ENCODE data around the gene ATG10. TPM values are rescaled to one million over a fixed set of nuclear protein-coding genes. Genes with fewer than 3 reads are reported as not detected.

ATG10 gene
- total and polyA plus RNA-seq, 8 donors: 6.4 to 15.7 (median 11.1) TPM

DNA sequence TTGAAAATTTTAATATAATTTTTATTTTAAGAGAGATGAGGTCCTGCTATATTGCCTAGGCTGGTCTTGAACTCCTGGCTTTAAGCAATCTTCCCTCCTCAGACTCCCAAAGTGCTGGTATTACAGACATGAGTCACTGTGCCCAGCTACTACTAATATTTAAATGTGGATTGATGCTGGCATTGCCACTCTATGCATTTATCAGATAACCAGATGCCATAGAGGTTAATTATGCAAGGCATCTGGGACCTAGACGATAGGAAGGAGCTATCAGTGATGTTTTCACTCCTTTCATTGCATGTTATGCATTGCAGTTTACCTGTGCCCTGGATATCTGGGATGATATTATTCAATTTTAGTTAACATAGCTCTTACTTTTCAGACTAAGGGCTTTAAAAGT, 179.4 kb downstream of the ATG10 start:
- no peak for TF ChIP-seq CTCF (IDR thresholded peaks at IDR 0.05)
- DNase-seq (no peak), ATAC-seq (no peak)
- no peak overlapping the region for H3K4me3 ChIP-seq
- no peaks in the 10 kb centered on the region for H3K36me3 ChIP-seq
- H3K9me3 ChIP-seq: no peaks in the 10 kb centered on the region
- H3K27ac ChIP-seq: no peak overlapping the region
- H3K4me1 ChIP-seq: no peaks in the 10 kb centered on the region
- no peaks in the 10 kb centered on the region for H3K27me3 ChIP-seq
- intact Hi-C loops (cut with DNase I): no loop called here

DNA sequence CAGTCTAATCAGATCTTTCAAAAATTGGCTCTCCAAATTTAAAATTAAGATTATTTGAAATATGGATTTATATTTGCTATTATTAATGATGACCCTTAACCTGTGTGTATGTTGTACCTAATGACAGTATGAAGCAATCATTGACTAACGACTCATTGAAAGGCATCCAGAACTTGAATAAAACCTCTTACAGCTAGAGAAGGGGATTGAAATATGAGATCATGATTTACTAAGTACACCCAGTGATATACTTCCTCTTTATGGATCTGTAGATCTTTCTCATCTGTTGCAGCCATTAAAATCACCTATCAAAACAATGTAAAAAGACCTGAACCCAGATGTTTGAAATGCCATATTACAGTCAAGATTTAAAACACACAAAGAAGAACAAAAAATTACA, 179.8 kb downstream of the ATG10 start:
- Histone ChIP-seq H3K27ac (no peak overlapping the region), H3K9me3 (no peaks in the 10 kb centered on the region), H3K4me1 (no peaks in the 10 kb centered on the region), H3K27me3 (no peaks in the 10 kb centered on the region), H3K4me3 (no peak overlapping the region), H3K36me3 (no peaks in the 10 kb centered on the region)
- intact Hi-C loops (cut with DNase I): no loop called here
- no peak for DNase-seq
- TF ChIP-seq CTCF (IDR thresholded peaks at IDR 0.05): no peak
- no peak for ATAC-seq

DNA sequence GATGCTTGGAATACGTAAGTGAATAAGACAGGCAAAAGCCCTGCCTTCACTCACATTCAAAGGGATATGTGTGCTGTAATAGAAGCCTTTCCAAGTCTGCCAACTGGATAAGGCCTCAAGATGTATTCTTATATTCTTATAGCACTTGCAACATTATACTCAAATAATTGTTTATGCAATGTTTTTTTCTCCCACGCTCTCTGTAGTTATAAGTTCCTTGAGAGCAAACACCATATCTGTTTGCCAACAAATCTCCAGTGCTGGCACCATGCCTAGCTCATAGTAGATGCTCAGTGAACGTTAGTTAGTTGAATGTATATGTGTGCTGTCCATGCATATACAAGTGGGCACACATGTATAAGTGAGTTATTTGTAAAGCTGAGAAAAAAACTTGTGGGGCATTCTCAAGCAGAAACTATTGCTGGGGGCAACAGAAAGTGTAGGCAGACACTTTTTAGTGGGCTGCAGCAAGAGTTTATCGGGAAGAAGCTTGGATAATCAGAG, 181.2 kb downstream of the ATG10 start:
- intact Hi-C loops (cut with DNase I): no loop called here

DNA sequence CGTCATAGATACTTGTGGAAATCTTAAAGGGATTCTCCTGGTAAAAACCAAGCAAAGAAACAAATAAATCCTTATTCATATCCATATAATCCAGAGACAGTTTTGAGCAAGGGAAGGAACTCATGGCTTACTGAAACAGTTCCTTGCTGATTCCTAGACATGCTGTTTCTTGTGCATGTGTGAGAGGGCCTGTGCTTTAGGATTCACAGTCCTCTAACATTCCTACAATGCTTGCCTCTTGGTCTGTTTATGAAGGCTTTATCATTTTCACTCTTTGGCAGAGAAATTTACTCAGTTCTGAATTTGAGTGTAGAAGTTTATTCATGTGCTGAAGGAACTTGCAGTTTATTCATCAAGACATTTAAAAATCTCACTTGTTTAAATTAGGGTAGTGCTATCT, 183.0 kb downstream of the ATG10 start:
- Histone ChIP-seq H3K36me3 (no peaks in the 10 kb centered on the region), H3K4me1 (no peaks in the 10 kb centered on the region), H3K9me3 (no peaks in the 10 kb centered on the region), H3K27ac (no peak overlapping the region), H3K4me3 (no peak overlapping the region), H3K27me3 (no peaks in the 10 kb centered on the region)
- ATAC-seq (no peak), DNase-seq (no peak)
- TF ChIP-seq CTCF (IDR thresholded peaks at IDR 0.05): no peak
- intact Hi-C loops (cut with DNase I): no loop called here

More for the DNA sequence above, 181.2 kb downstream of the ATG10 start:
- no peaks in the 10 kb centered on the region for H3K9me3 ChIP-seq
- no peaks in the 10 kb centered on the region for H3K4me1 ChIP-seq
- no peak for TF ChIP-seq CTCF (IDR thresholded peaks at IDR 0.05)
- no peaks in the 10 kb centered on the region for H3K27me3 ChIP-seq
- no peak overlapping the region for H3K4me3 ChIP-seq
- H3K36me3 ChIP-seq: no peaks in the 10 kb centered on the region
- H3K27ac ChIP-seq: no peak overlapping the region
- ATAC-seq (no peak), DNase-seq (no peak)

DNA sequence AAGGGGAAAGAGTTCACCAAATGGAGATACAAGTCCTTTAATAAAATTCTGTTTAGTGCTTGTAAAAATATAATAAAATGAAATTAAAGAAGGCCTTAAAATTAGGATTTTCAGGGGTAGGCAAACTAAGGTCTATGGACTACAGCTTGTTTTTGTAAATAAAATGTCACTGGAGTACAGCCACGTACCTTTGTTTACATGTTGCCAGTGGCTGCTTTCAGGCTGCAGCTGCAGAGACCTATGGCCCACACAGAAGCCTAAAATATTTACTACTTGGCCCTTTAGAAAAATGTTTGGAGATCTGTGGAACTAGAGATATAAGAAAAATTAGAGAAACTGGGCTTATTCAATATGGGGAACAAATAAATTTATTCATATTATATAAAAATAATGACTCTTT, 183.5 kb downstream of the ATG10 start:
- no peak for TF ChIP-seq CTCF (IDR thresholded peaks at IDR 0.05)
- H3K27me3 ChIP-seq: no peaks in the 10 kb centered on the region
- no peak overlapping the region for H3K27ac ChIP-seq
- H3K9me3 ChIP-seq: no peaks in the 10 kb centered on the region
- no peaks in the 10 kb centered on the region for H3K4me1 ChIP-seq
- no peaks in the 10 kb centered on the region for H3K36me3 ChIP-seq
- H3K4me3 ChIP-seq: no peak overlapping the region
- no peak for ATAC-seq
- DNase-seq: no peak
- intact Hi-C loops (cut with DNase I): no loop called here

Data from left lung (tissue), 10 donors.